Middle frontal gyrus (tissue), 1 donor: ENCODE data around the gene NODAL.
"Not testable (repeated sequence)": the region's sequence is repeated elsewhere in the genome, so short reads cannot be mapped to it uniquely, and the experiment has no call there.

Experiments used
- DNase-seq: peaks from one replicate; pipeline ENCODE4 v3.0.0-alpha.2; 2015; ENCODE audit warnings: low spot score; ENCODE audit errors: extremely low spot score

NODAL gene

GRCh38 chr10:70441161-70441894 lies at the start of gene NODAL:
NODAL (minus strand) TSS chr10:70441681; CDS start chr10:70441667, 14 bp downstream.
- DNase-seq = no peak

GRCh38 chr10:70490142-70490541 lies 48.7 kb upstream of the NODAL start:
- no peak for DNase-seq

GRCh38 chr10:70487824-70488223 lies 46.3 kb upstream of the NODAL start:
- DNase-seq = no peak

GRCh38 chr10:70483872-70484271 lies 42.4 kb upstream of the NODAL start:
- not testable (repeated sequence) for DNase-seq

GRCh38 chr10:70482982-70483760 lies 41.7 kb upstream of the NODAL start:
- DNase-seq = no peak

- no peak for DNase-seq
Measured at GRCh38 chr10:70481831-70482530, 40.5 kb upstream of the NODAL start.

GRCh38 chr10:70481105-70481504 lies 39.6 kb upstream of the NODAL start:
- DNase-seq = no peak

- no peak for DNase-seq
Measured at GRCh38 chr10:70480239-70480861, 38.9 kb upstream of the NODAL start.

GRCh38 chr10:70479626-70480238 lies 38.3 kb upstream of the NODAL start:
- DNase-seq = no peak

GRCh38 chr10:70479165-70479581 lies 37.7 kb upstream of the NODAL start:
- no peak for DNase-seq

GRCh38 chr10:70478191-70479164 lies 37.0 kb upstream of the NODAL start, which contains the start of gene PALD1:
PALD1 (plus strand) TSS chr10:70478767; CDS start chr10:70525952, 47,185 bp downstream.
- DNase-seq = no peak

GRCh38 chr10:70477661-70478162 lies 36.2 kb upstream of the NODAL start:
- no peak for DNase-seq

GRCh38 chr10:70476249-70477035 lies 35.0 kb upstream of the NODAL start:
- no peak for DNase-seq

GRCh38 chr10:70475661-70476060 lies 34.2 kb upstream of the NODAL start:
- no peak for DNase-seq

GRCh38 chr10:70474780-70475179 lies 33.3 kb upstream of the NODAL start:
- DNase-seq = no peak

- no peak for DNase-seq
Measured at GRCh38 chr10:70472799-70473454, 31.4 kb upstream of the NODAL start.

GRCh38 chr10:70466951-70467350 lies 25.5 kb upstream of the NODAL start:
- DNase-seq = no peak

GRCh38 chr10:70465832-70466231 lies 24.4 kb upstream of the NODAL start:
- DNase-seq = no peak
